HG03108 (cell line): ENCODE measurements around the gene TMEM129.
"Not testable (repeated sequence)": the region's sequence is repeated elsewhere in the genome, so short reads cannot be mapped to it uniquely, and the experiment has no call there.

Experiments
- ATAC-seq: cut with Tn5 transposase; IDR thresholded peaks from one replicate; pipeline ENCODE4 v1.9.1; 2021; ENCODE audit warnings: moderate library complexity; ENCODE audit not compliant: unreplicated experiment

TMEM129 gene

GRCh38 chr4:1703867-1704266, 17.3 kb downstream of the TMEM129 start:
- no peak for ATAC-seq

GRCh38 chr4:1701671-1702070, 19.5 kb downstream of the TMEM129 start:
- not testable (repeated sequence) for ATAC-seq

- no peak for ATAC-seq
Measured at GRCh38 chr4:1695913-1696312, 25.2 kb downstream of the TMEM129 start.

GRCh38 chr4:1693131-1693896, 27.8 kb downstream of the TMEM129 start:
- ATAC-seq: peak; percentile 65

- ATAC-seq: no peak
Measured at GRCh38 chr4:1691737-1692373, 29.3 kb downstream of the TMEM129 start.

- ATAC-seq: no peak
Measured at GRCh38 chr4:1690698-1691097, 30.4 kb downstream of the TMEM129 start.

GRCh38 chr4:1686440-1687036, 34.6 kb downstream of the TMEM129 start:
- ATAC-seq: no peak

GRCh38 chr4:1685235-1686150, 35.6 kb downstream of the TMEM129 start:
- no peak for ATAC-seq

- ATAC-seq: no peak
Measured at GRCh38 chr4:1684506-1685234, 36.5 kb downstream of the TMEM129 start.

- ATAC-seq: peak; percentile 88
Measured at GRCh38 chr4:1683736-1684505, 37.2 kb downstream of the TMEM129 start, which contains the start of gene FAM53A. Gene FAM53A, minus strand, starts transcription at chr4:1684313. Its CDS starts 15,572 bp downstream, at chr4:1668741.

- no peak for ATAC-seq
Measured at GRCh38 chr4:1683261-1683735, 37.8 kb downstream of the TMEM129 start.

GRCh38 chr4:1682860-1683259, 38.3 kb downstream of the TMEM129 start:
- no peak for ATAC-seq

- no peak for ATAC-seq
Measured at GRCh38 chr4:1678244-1678643, 42.9 kb downstream of the TMEM129 start.

- ATAC-seq: no peak
Measured at GRCh38 chr4:1676605-1677525, 44.3 kb downstream of the TMEM129 start.

GRCh38 chr4:1675802-1676137, 45.4 kb downstream of the TMEM129 start:
- no peak for ATAC-seq

GRCh38 chr4:1675136-1675801, 45.9 kb downstream of the TMEM129 start:
- ATAC-seq: no peak

GRCh38 chr4:1674682-1675081, 46.4 kb downstream of the TMEM129 start:
- no peak for ATAC-seq

GRCh38 chr4:1673671-1674070, 47.5 kb downstream of the TMEM129 start:
- no peak for ATAC-seq
